C4-2B (cell line): ENCODE results near the gene ERGIC3.
"Not testable (repeated sequence)": the region's sequence is repeated elsewhere in the genome, so short reads cannot be mapped to it uniquely, and the experiment has no call there.

Experiments
- H3K27ac ChIP-seq: fragments of 450-650 bp; 2 replicates; pipeline ENCODE4 v1.5.1; 2017
- CTCF ChIP-seq: fragments of 450-650 bp; conservative IDR thresholded peaks from 2 replicates; pipeline ENCODE4 v1.5.1; 2017; ENCODE audit warnings: mild to moderate bottlenecking
- ZFX ChIP-seq: fragments of 450-650 bp; IDR thresholded peaks from 2 replicates; pipeline ENCODE4 v1.6.1; 2017

The ERGIC3 gene

GRCh38 chr20:35544436-35544835, 2.6 kb downstream of the ERGIC3 start:
- TF ChIP-seq CTCF (no peak), ZFX (no peak)
- H3K27ac ChIP-seq = no peak overlapping the region

- not testable (repeated sequence) for H3K27ac ChIP-seq
These were observed 3.1 kb downstream of the ERGIC3 start for GRCh38 chr20:35544941-35545340.

GRCh38 chr20:35546127-35546526, 4.2 kb downstream of the ERGIC3 start:
- TF ChIP-seq CTCF (no peak), ZFX (no peak)
- no peak overlapping the region for H3K27ac ChIP-seq

- no peak overlapping the region for H3K27ac ChIP-seq
- TF ChIP-seq CTCF (no peak), ZFX (no peak)
These were observed 5.5 kb downstream of the ERGIC3 start for GRCh38 chr20:35547329-35547728.

GRCh38 chr20:35551503-35551902, 9.6 kb downstream of the ERGIC3 start:
- H3K27ac ChIP-seq = no peak overlapping the region
- no peak for TF ChIP-seq CTCF
- TF ChIP-seq ZFX = no peak

- H3K27ac ChIP-seq = no peak overlapping the region
- TF ChIP-seq ZFX (no peak), CTCF (no peak)
These were observed 11.0 kb downstream of the ERGIC3 start for GRCh38 chr20:35552914-35553313.

GRCh38 chr20:35555461-35555860, 13.6 kb downstream of the ERGIC3 start:
- H3K27ac ChIP-seq = not testable (repeated sequence)

- no peak for TF ChIP-seq CTCF
- TF ChIP-seq ZFX = no peak
- H3K27ac ChIP-seq = no peak overlapping the region
These were observed 14.2 kb downstream of the ERGIC3 start for GRCh38 chr20:35555951-35556645.
